Tibial nerve (tissue), 4 donors: ENCODE data around the gene PUS10.

Experiments used
- EP300 ChIP-seq, 2 donors: sonication (generic); formaldehyde crosslinking; IDR thresholded peaks; one replicate each; pipeline ENCODE4 v1.6.1; 2017; ENCODE audit warnings: antibody characterized with exemption in 2 of 2, mild to moderate bottlenecking in 1 of 2
- POLR2A ChIP-seq, 2 donors: fragments of 450-650 bp; IDR thresholded peaks; one replicate each; pipeline ENCODE4 v1.6.1; 2017; ENCODE audit warnings: antibody characterized with exemption in 2 of 2, mild to moderate bottlenecking in 2 of 2, moderate library complexity in 2 of 2
- TF ChIP-seq, protein P1 (sequence below), 5 experiments: fragments of 200-600 bp in 3 of 5; fragments of 450-650 bp in 2 of 5; sonication (generic) in 3 of 5; IDR thresholded peaks; one replicate each; pipeline ENCODE4 v1.5.1; 2016 to 2019; ENCODE audit warnings: antibody characterized with exemption in 5 of 5, mild to moderate bottlenecking in 3 of 5, moderate library complexity in 2 of 5

DNA sequence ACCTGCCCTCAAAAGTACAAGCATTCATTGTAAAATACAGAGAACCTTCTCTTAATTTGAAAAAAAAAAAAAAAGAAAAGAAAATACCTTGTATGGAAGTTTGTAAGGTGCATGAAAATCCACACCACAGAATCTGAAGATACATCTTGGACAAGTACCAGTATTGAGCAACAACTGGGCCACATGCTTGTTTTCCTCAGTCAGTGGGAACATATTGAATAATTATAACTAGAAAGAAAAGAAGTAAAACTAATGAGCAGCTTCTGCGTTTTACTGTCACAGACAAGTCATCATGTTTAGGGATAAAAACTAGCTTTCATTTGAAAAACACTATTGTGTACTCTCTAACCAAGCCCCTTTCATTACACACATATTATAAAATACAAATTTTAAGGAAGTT, 6.4 kb downstream of the PUS10 start:
- TF ChIP-seq, protein P1, sequence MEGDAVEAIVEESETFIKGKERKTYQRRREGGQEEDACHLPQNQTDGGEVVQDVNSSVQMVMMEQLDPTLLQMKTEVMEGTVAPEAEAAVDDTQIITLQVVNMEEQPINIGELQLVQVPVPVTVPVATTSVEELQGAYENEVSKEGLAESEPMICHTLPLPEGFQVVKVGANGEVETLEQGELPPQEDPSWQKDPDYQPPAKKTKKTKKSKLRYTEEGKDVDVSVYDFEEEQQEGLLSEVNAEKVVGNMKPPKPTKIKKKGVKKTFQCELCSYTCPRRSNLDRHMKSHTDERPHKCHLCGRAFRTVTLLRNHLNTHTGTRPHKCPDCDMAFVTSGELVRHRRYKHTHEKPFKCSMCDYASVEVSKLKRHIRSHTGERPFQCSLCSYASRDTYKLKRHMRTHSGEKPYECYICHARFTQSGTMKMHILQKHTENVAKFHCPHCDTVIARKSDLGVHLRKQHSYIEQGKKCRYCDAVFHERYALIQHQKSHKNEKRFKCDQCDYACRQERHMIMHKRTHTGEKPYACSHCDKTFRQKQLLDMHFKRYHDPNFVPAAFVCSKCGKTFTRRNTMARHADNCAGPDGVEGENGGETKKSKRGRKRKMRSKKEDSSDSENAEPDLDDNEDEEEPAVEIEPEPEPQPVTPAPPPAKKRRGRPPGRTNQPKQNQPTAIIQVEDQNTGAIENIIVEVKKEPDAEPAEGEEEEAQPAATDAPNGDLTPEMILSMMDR (IDR thresholded peaks at IDR 0.05), result no peak
- TF ChIP-seq POLR2A (IDR thresholded peaks at IDR 0.05), result no peak
- TF ChIP-seq EP300 (IDR thresholded peaks at IDR 0.05), result no peak
